HepG2 (cell line): ENCODE results near the gene DCDC2. TPM values are rescaled to one million over a fixed set of nuclear protein-coding genes. Genes with fewer than 3 reads are reported as not detected.

Experiments
- CCDC6 ChIP-seq: sonication (generic); formaldehyde crosslinking; IDR thresholded peaks from 2 replicates; pipeline ENCODE4 v1.8.1; 2022; ENCODE audit warnings: mild to moderate bottlenecking, missing genetic modification reagents, moderate library complexity
- GFI1 ChIP-seq: sonication (generic); formaldehyde crosslinking; IDR thresholded peaks from 2 replicates; pipeline ENCODE4 v1.5.0; 2020; ENCODE audit warnings: missing genetic modification reagents, mild to moderate bottlenecking, borderline replicate concordance
- GLI4 ChIP-seq: sonication (generic); formaldehyde crosslinking; IDR thresholded peaks from 2 replicates; pipeline ENCODE4 v1.5.1; 2020; ENCODE audit warnings: missing genetic modification reagents, mild to moderate bottlenecking, moderate library complexity, borderline replicate concordance
- HHEX ChIP-seq: IDR thresholded peaks from 2 replicates; pipeline ENCODE4 v1.6.1; 2016; ENCODE audit warnings: control low read depth
- NCOR1 ChIP-seq: fragments of 200-600 bp; sonication (generic); IDR thresholded peaks from 2 replicates; pipeline ENCODE4 v1.7.0; 2017; ENCODE audit warnings: antibody characterized with exemption, low read length, borderline replicate concordance
- NR2F2 ChIP-seq: IDR thresholded peaks from 2 replicates; pipeline ENCODE4 v1.6.1; 2012; ENCODE audit warnings: low read depth, inconsistent platforms, borderline replicate concordance
- POLR2AphosphoS5 ChIP-seq: IDR thresholded peaks from 2 replicates; pipeline ENCODE4 v1.6.1; 2012; ENCODE audit warnings: low read depth, low read length
- SNAPC2 ChIP-seq: sonication (generic); formaldehyde crosslinking; IDR thresholded peaks from 2 replicates; pipeline ENCODE4 v1.8.1; 2022; ENCODE audit warnings: mild to moderate bottlenecking, missing genetic modification reagents
- TP53 ChIP-seq: sonication (generic); formaldehyde crosslinking; conservative IDR thresholded peaks from 2 replicates; pipeline ENCODE4 v1.4.0; 2020; ENCODE audit warnings: missing genetic modification reagents
- ZFP37 ChIP-seq: sonication (generic); formaldehyde crosslinking; IDR thresholded peaks from 2 replicates; pipeline ENCODE4 v1.4.0; 2020; ENCODE audit warnings: missing genetic modification reagents, borderline replicate concordance
- ZNF10 ChIP-seq: sonication (generic); formaldehyde crosslinking; IDR thresholded peaks from 2 replicates; pipeline ENCODE4 v1.4.0; 2020; ENCODE audit warnings: mild to moderate bottlenecking, low read depth, missing genetic modification reagents, borderline replicate concordance
- ZNF337 ChIP-seq: sonication (generic); formaldehyde crosslinking; IDR thresholded peaks from 2 replicates; pipeline ENCODE4 v1.5.1; 2020; ENCODE audit warnings: missing genetic modification reagents, low read depth, mild to moderate bottlenecking, borderline replicate concordance
- ZNF441 ChIP-seq: sonication (generic); formaldehyde crosslinking; IDR thresholded peaks from 2 replicates; pipeline ENCODE4 v1.7.0; 2021; ENCODE audit warnings: missing genetic modification reagents, borderline replicate concordance
- ZNF891 ChIP-seq: sonication (generic); formaldehyde crosslinking; IDR thresholded peaks from 2 replicates; pipeline ENCODE4 v1.5.0; 2020; ENCODE audit warnings: mild to moderate bottlenecking, missing genetic modification reagents
- polyA plus RNA-seq, 8 experiments: library from polyadenylated mRNA; depleted of rRNA in 3 of 8; stranded (reverse) in 7 of 8; unstranded in 1 of 8; fragments of >200 nt; fragmentation: Illumina TruSeq in 4 of 8; extraction: Trizol in 4 of 8; gene quantifications; 2 replicates each; pipeline versions ENCODE4 v1.2.1 to v1.2.3, GENCODE V29; 2011 to 2016; ENCODE audit warnings: low read depth in 4 of 8, missing spikeins in 1 of 8, mixed read lengths in 1 of 8; ENCODE audit not compliant: insufficient read depth in 1 of 8
- total RNA-seq, 5 experiments: library from RNA; depleted of rRNA; stranded (reverse); fragments of >200 nt; fragmentation: Illumina TruSeq; extraction: Trizol; gene quantifications; 2 replicates each; pipeline ENCODE4 v1.2.3, GENCODE V29; 2016; ENCODE audit warnings: low read depth in 1 of 5
- TF ChIP-seq, protein P1 (sequence below): sonication (generic); formaldehyde crosslinking; IDR thresholded peaks from 2 replicates; pipeline ENCODE4 v1.5.1; 2020; ENCODE audit warnings: missing genetic modification reagents, mild to moderate bottlenecking, borderline replicate concordance
- TF ChIP-seq, protein P2 (sequence below): sonication (generic); formaldehyde crosslinking; IDR thresholded peaks from 2 replicates; pipeline ENCODE4 v1.8.0; 2022; ENCODE audit warnings: mild to moderate bottlenecking, missing genetic modification reagents
- TF ChIP-seq, protein P3 (sequence below): sonication (generic); formaldehyde crosslinking; IDR thresholded peaks from 2 replicates; pipeline ENCODE4; 2020; ENCODE audit warnings: missing genetic modification reagents, mild to moderate bottlenecking, borderline replicate concordance
- TF ChIP-seq, protein P4 (sequence below): sonication (generic); formaldehyde crosslinking; IDR thresholded peaks from 2 replicates; pipeline ENCODE4 v1.4.0; 2020; ENCODE audit warnings: missing genetic modification reagents

Gene DCDC2
- total and polyA plus RNA-seq, 2 of the 13 experiments (the other 11 are each of a cell fraction or from before 2014, with no cell fraction given): 9.0 to 36.2 TPM

DNA sequence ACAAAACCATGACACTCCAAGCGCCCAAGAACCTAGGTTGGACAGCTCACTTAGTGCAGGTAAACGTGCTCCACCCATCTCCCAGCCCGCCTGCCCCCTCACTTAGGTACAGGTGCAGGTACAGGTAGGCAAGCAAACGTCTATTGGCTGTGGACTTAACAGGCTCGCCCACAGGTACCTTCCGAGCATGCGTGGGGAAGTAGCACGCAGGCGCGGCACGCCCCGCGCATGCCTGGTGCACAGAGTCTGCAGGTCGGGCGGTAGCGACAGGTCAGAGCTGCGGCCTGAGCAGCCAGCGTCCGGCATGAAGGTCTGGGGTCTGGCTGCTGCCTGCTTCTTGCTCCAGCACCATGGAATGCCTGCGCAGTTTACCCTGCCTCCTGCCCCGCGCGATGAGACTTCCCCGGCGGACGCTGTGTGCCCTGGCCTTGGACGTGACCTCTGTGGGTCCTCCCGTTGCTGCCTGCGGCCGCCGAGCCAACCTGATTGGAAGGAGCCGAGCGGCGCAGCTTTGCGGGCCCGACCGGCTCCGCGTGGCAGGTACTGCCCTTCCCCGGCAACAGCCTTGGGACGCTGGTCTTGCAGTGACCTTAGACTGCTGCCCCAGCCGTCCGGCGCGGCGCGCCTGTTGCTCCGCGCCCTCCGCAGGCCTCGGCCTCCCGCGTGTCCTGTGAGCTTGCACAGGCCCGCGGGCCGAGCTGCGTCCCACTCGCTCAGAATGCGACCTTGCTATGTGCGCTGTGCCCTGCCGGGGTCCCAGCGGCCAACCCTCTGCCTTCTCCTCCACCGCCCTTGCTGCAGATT is 45.0 kb upstream of the DCDC2 start, which contains the start of gene MRS2 (continued):
- no peak; the same call in 1 of the 2 replicates for TF ChIP-seq NR2F2
- TF ChIP-seq, protein P1, sequence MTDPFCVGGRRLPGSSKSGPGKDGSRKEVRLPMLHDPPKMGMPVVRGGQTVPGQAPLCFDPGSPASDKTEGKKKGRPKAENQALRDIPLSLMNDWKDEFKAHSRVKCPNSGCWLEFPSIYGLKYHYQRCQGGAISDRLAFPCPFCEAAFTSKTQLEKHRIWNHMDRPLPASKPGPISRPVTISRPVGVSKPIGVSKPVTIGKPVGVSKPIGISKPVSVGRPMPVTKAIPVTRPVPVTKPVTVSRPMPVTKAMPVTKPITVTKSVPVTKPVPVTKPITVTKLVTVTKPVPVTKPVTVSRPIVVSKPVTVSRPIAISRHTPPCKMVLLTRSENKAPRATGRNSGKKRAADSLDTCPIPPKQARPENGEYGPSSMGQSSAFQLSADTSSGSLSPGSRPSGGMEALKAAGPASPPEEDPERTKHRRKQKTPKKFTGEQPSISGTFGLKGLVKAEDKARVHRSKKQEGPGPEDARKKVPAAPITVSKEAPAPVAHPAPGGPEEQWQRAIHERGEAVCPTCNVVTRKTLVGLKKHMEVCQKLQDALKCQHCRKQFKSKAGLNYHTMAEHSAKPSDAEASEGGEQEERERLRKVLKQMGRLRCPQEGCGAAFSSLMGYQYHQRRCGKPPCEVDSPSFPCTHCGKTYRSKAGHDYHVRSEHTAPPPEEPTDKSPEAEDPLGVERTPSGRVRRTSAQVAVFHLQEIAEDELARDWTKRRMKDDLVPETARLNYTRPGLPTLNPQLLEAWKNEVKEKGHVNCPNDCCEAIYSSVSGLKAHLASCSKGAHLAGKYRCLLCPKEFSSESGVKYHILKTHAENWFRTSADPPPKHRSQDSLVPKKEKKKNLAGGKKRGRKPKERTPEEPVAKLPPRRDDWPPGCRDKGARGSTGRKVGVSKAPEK: peak; percentile 98; the same call in 1 of the 2 replicates
- peak; percentile 90 for TF ChIP-seq ZNF441 (CRISPR knock-in tag)
- TF ChIP-seq TP53 (CRISPR knock-in tag): peak; percentile 92
- TF ChIP-seq NCOR1: peak; percentile 66; the same call in 1 of the 2 replicates
- peak; percentile 98 for TF ChIP-seq CCDC6
- TF ChIP-seq GLI4 (CRISPR knock-in tag): peak; percentile 78; the same call in 1 of the 2 replicates
- TF ChIP-seq POLR2AphosphoS5: peak; percentile 96
- peak; percentile 84; the same call in 1 of the 2 replicates for TF ChIP-seq GFI1 (CRISPR knock-in tag)
- TF ChIP-seq, protein P2, sequence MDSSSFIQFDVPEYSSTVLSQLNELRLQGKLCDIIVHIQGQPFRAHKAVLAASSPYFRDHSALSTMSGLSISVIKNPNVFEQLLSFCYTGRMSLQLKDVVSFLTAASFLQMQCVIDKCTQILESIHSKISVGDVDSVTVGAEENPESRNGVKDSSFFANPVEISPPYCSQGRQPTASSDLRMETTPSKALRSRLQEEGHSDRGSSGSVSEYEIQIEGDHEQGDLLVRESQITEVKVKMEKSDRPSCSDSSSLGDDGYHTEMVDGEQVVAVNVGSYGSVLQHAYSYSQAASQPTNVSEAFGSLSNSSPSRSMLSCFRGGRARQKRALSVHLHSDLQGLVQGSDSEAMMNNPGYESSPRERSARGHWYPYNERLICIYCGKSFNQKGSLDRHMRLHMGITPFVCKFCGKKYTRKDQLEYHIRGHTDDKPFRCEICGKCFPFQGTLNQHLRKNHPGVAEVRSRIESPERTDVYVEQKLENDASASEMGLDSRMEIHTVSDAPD (CRISPR knock-in tag): peak; percentile 58; the same call in 1 of the 2 replicates
- TF ChIP-seq HHEX (CRISPR knock-in tag): 0 out of 2 replicates have a peak, but pooled peaks have one; percentile 26
- TF ChIP-seq ZNF337 (CRISPR knock-in tag): peak; percentile 54; the same call in 1 of the 2 replicates
- TF ChIP-seq ZFP37 (CRISPR knock-in tag): peak; percentile 91
- TF ChIP-seq, protein P3, sequence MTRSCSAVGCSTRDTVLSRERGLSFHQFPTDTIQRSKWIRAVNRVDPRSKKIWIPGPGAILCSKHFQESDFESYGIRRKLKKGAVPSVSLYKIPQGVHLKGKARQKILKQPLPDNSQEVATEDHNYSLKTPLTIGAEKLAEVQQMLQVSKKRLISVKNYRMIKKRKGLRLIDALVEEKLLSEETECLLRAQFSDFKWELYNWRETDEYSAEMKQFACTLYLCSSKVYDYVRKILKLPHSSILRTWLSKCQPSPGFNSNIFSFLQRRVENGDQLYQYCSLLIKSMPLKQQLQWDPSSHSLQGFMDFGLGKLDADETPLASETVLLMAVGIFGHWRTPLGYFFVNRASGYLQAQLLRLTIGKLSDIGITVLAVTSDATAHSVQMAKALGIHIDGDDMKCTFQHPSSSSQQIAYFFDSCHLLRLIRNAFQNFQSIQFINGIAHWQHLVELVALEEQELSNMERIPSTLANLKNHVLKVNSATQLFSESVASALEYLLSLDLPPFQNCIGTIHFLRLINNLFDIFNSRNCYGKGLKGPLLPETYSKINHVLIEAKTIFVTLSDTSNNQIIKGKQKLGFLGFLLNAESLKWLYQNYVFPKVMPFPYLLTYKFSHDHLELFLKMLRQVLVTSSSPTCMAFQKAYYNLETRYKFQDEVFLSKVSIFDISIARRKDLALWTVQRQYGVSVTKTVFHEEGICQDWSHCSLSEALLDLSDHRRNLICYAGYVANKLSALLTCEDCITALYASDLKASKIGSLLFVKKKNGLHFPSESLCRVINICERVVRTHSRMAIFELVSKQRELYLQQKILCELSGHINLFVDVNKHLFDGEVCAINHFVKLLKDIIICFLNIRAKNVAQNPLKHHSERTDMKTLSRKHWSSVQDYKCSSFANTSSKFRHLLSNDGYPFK (CRISPR knock-in tag): peak; percentile 92
- peak; percentile 94 for TF ChIP-seq SNAPC2 (CRISPR knock-in tag)
- TF ChIP-seq ZNF891 (CRISPR knock-in tag): peak; percentile 97
- TF ChIP-seq, protein P4, sequence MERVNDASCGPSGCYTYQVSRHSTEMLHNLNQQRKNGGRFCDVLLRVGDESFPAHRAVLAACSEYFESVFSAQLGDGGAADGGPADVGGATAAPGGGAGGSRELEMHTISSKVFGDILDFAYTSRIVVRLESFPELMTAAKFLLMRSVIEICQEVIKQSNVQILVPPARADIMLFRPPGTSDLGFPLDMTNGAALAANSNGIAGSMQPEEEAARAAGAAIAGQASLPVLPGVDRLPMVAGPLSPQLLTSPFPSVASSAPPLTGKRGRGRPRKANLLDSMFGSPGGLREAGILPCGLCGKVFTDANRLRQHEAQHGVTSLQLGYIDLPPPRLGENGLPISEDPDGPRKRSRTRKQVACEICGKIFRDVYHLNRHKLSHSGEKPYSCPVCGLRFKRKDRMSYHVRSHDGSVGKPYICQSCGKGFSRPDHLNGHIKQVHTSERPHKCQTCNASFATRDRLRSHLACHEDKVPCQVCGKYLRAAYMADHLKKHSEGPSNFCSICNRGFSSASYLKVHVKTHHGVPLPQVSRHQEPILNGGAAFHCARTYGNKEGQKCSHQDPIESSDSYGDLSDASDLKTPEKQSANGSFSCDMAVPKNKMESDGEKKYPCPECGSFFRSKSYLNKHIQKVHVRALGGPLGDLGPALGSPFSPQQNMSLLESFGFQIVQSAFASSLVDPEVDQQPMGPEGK: no peak
- no peak for TF ChIP-seq ZNF10 (CRISPR knock-in tag)
